Activated CD4-positive, alpha-beta T cell treated with anti-CD3 and anti-CD28 coated beads for 1 hour (primary cell): Measurements from ENCODE around the gene CEP350.
"Not testable (repeated sequence)": the region's sequence is repeated elsewhere in the genome, so short reads cannot be mapped to it uniquely, and the experiment has no call there.

Experiments used
- DNase-seq: peaks from one replicate; pipeline ENCODE4 v3.0.0-alpha.2; 2020

CEP350 gene

GRCh38 chr1:179996099-179996498, 41.5 kb downstream of the CEP350 start:
- no peak for DNase-seq

GRCh38 chr1:180000575-180000974, 46.0 kb downstream of the CEP350 start:
- no peak for DNase-seq

- DNase-seq: no peak
These were observed 47.8 kb downstream of the CEP350 start for GRCh38 chr1:180002437-180002836.

DNA sequence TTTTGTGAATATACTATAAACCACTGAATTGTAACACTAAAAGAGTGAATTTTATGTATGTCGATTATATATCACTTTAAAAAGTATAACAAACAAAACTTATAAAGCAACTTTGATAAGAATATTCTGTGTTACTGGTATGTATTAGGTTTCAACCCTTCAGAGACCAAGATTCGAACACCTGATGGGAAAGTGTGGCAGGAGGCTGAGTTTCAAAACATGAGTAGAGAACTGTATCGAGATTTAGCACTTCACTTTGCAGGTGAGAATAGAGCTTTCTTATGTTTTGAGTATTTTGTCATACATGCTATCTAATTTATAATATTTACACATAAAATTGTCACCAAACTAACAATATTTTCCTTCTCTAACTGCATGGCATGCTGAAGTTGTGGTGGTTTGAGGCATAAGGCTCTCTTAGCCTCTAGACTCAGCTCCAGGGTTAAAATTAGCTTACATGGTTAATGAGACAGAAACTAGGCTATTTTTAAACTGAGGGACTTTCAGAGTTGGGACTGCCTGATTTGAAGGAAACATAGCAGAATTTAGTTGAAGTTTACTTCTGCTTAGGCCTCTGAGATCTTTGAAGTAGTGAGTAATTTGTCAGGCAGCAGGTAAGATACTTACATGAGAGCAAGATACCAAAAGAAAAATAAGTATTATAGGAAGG, 48.6 kb downstream of the CEP350 start:
- DNase-seq: no peak

GRCh38 chr1:180006762-180007161, 52.2 kb downstream of the CEP350 start:
- DNase-seq: not testable (repeated sequence)

- DNase-seq: no peak
These were observed 65.4 kb downstream of the CEP350 start for GRCh38 chr1:180020017-180020416.

GRCh38 chr1:180026556-180026955, 71.9 kb downstream of the CEP350 start:
- DNase-seq: no peak

GRCh38 chr1:180027949-180028445, 73.4 kb downstream of the CEP350 start:
- no peak for DNase-seq

GRCh38 chr1:180028864-180029263, 74.3 kb downstream of the CEP350 start:
- DNase-seq: no peak

GRCh38 chr1:180029524-180030135, 75.0 kb downstream of the CEP350 start:
- DNase-seq: no peak

- DNase-seq: no peak
These were observed 77.1 kb downstream of the CEP350 start for GRCh38 chr1:180031664-180032063.

GRCh38 chr1:180033390-180033789, 78.8 kb downstream of the CEP350 start:
- no peak for DNase-seq

DNA sequence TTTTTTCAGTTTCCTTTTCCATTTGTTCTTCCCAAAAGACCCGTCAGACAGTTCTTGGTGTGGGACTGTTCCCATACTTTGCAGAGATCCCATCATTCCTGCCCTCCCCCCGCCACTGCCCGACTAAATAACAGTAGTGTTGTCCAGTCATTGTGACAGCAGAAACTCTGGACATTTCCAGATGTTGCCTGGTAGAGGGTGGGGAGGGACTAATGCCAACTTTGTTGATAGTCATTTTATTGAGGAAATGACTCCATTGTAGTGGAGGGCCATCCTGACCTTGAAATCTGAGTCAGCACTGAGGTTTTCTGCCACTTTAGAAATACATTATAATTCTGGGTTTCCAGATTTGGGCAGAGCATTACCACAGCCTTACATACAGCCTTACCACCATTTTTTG, 85.4 kb downstream of the CEP350 start:
- no peak for DNase-seq

DNA sequence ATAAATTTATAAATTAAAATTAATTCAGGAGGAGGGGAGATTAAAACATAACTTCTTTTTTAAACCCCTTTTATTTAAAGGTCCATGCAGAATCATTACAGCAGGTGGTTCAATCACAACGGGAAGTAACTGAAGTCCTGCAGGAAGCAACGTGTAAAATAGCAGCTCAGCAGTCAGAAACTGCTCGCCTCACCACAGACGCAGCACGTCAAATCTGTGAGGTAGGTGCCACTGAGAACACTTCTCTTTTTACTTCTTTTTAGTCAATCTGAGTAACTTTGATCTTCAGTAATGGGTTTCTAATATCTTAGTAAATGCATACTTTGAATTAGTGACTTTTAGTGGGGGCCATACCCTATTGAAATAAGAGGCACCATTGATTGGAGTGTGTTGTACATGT, 87.0 kb downstream of the CEP350 start:
- DNase-seq: no peak

GRCh38 chr1:180042988-180043622, 88.5 kb downstream of the CEP350 start:
- DNase-seq: no peak

DNA sequence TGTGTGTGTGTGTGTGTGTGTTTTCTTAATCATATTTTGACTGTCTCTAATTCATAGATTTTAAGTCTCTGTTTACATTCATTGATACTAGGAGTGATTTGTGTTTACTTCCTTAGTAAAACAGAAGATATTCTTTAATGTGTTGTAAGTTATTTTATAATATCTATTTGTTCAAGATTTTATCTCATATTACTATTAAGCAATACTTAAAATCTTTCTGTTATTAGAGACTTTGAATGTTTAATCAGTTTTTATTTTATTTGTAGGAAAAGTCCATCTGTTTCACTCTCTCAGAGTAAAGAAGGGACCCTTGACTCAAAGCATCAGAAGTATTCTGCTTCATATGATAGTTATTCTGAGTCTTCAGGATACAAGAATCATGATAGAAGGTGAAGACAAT, 89.2 kb downstream of the CEP350 start:
- no peak for DNase-seq

GRCh38 chr1:180046674-180047073, 92.1 kb downstream of the CEP350 start:
- DNase-seq: no peak

DNA sequence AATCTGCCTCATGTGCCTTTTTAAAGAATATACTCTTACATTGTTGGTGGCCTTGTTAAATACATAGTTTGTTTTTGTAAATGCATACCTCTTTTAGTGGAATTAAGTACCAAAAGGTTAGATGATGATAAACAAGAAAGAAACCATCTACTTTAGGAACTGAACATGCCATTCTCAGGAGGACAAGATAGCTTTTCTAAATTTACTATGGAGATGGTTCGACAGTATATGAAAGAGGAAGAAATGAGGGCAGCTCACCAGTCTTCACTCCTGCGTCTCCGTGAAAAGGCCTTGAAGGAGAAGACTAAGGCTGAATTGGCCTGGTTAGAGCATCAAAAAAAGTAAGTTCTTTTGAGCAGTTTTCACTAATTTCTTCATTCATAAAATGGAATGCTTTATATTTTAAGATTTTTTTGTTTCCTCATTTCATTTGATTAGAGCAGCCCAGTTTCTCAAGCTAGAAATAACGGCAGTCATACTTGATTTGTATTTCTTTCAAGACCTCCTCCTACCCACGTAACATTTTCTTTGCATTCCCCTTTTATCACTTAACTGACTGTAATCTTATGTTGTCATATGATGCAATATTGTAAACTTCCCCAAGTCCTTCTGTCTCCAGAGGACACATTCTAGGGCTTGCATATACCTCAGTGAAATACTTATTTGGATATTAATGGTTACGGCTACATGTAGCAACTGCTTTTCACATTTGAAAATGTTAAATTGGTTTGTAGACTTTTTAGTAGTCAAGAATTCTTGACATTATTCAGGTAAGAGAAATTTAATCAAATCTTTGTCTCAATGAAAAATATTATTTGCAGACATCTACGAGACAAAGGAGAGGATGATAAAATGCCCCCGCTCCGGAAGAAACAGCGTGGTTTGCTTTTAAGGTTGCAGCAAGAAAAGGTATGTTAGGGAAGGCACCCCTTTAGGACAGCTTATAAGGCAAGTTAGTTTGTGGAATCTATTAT, 99.3 kb downstream of the CEP350 start:
- no peak for DNase-seq

- DNase-seq: no peak
These were observed 103.3 kb downstream of the CEP350 start for GRCh38 chr1:180057883-180058396.

- DNase-seq: no peak
These were observed 106.4 kb downstream of the CEP350 start for GRCh38 chr1:180061019-180061418.

DNA sequence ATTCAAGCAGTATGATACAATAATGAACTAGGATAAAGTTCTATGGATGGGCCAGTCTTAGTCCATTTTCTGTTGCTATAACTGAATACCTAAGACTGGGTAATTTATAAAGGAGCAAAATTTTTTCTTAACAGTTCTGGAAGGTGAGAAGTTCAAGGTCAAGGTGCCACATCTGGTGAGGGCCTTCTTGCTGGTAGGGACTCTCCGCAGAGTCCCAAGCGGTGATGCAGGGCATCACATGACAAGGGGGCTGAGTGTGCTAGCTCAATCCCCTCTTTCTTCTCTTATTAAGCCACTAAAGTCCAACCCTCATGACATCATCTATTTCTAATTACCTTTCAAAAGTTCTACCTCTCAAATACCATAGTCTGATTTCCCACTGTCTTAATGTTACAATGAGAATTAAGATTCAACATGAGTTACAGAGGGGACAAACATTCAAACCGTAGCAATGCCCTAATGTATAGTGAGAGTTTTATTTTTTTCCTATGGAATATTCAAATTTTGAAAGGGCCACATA, 107.9 kb downstream of the CEP350 start:
- no peak for DNase-seq

GRCh38 chr1:180065408-180065807, 110.8 kb downstream of the CEP350 start:
- DNase-seq: no peak

GRCh38 chr1:180066150-180066549, 111.5 kb downstream of the CEP350 start:
- DNase-seq: no peak
